ENCODE results near the gene MOGAT1. TPM values are rescaled to one million over a fixed set of nuclear protein-coding genes. Genes with fewer than 3 reads are reported as not detected.

The MOGAT1 gene
- total RNA-seq, 4 donors from 2014 or later, result not detected

DNA sequence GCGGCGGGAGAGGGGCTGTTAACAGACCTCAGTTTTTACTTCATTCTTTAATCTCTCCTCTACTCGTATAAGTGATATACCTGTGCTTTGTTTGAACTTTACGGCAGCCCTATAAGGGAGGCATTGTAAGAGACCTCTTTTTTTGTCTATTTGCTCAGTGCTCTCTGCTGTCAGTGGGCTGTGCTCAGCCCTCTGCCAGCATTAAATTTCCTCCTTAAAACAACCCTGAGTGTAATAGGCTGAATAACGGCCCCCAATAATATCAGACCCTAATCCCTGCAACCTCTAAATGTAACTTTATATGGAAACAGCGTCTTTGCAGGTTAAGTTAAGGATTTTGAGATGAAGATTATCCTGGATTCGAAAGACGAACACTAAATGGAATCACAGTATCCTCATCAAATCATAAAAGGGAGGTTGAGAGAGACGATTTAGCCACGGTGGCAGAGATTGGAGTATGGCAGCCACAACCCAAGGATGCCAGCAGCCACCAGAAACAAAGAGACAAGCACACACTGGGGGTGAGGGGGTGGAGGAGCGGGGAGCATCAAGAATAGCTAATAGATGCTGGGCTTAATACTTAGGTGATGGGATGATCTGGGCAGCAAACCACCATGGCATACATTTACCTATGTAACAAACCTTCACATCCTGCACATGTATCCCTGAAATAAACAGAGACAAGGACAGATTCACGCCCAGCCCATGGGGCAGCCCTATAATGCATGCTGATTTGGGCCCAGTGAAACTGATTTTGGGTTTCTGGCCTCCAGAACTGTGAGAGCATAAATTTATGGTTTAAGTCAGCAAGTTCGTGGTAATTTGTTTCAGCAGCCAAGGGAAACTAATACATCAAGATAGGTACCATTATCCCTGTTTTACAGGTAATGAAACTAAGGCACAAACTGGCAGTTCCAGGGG lies 14.7 kb upstream of the MOGAT1 start:
- H3K36me3 ChIP-seq, result no peaks in the 10 kb centered on the region
- no peak for DNase-seq
- H3K9me3 ChIP-seq, result no peaks in the 10 kb centered on the region
- peak overlapping the region; percentile 76 to 95 (median 84) for H3K4me3 ChIP-seq
- H3K4me1 ChIP-seq, result peaks cover 0 to 26% (median 0%) of the 10 kb centered on the region in 4 donors
- TF ChIP-seq POLR2A (IDR thresholded peaks at IDR 0.05), result no peak
- TF ChIP-seq, protein P1, sequence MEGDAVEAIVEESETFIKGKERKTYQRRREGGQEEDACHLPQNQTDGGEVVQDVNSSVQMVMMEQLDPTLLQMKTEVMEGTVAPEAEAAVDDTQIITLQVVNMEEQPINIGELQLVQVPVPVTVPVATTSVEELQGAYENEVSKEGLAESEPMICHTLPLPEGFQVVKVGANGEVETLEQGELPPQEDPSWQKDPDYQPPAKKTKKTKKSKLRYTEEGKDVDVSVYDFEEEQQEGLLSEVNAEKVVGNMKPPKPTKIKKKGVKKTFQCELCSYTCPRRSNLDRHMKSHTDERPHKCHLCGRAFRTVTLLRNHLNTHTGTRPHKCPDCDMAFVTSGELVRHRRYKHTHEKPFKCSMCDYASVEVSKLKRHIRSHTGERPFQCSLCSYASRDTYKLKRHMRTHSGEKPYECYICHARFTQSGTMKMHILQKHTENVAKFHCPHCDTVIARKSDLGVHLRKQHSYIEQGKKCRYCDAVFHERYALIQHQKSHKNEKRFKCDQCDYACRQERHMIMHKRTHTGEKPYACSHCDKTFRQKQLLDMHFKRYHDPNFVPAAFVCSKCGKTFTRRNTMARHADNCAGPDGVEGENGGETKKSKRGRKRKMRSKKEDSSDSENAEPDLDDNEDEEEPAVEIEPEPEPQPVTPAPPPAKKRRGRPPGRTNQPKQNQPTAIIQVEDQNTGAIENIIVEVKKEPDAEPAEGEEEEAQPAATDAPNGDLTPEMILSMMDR (IDR thresholded peaks at IDR 0.05), result no peak
- peak overlapping the region in 3 of 4 donors; percentile 83 to 89 (median 88) for H3K27ac ChIP-seq
- no peaks in the 10 kb centered on the region for H3K27me3 ChIP-seq

DNA sequence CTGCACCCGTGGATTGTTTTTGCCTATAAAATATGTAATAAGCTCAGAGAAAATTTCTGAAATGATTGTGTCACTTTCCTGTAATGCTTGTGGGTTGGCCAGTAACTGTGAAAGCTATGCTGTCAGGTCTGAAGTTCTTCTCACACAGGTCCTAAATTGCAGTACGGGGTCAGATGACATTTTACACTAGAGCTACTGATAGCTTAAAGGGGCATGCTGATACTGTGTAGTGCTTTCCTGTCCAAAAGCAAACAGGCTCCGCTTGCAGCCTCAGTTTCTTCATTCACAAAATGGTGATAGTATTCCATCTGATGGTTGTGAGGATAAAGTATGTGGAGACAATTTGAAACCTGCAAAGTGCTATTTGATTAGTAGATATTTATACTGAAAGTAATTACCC lies 8.0 kb upstream of the MOGAT1 start:
- Histone ChIP-seq H3K4me1 (no peaks in the 10 kb centered on the region), H3K27ac (peak overlapping the region in 1 of 4 donors; percentile 59), H3K27me3 (no peaks in the 10 kb centered on the region), H3K9me3 (no peaks in the 10 kb centered on the region), H3K4me3 (no peak overlapping the region), H3K36me3 (no peaks in the 10 kb centered on the region)
- TF ChIP-seq POLR2A (IDR thresholded peaks at IDR 0.05), result no peak
- TF ChIP-seq, protein P1 (IDR thresholded peaks at IDR 0.05), result no peak
- no peak for DNase-seq

GRCh38 chr2:222668494-222669154 lies 2.8 kb upstream of the MOGAT1 start:
- no peak overlapping the region for H3K27ac ChIP-seq
- peaks cover 0 to 16% (median 3%) of the 10 kb centered on the region in 4 donors for H3K4me1 ChIP-seq
- TF ChIP-seq POLR2A (IDR thresholded peaks at IDR 0.05), result no peak
- TF ChIP-seq, protein P1 (IDR thresholded peaks at IDR 0.05), result no peak
- no peak overlapping the region for H3K4me3 ChIP-seq
- H3K27me3 ChIP-seq, result peaks cover 0 to 7% of the 10 kb centered on the region in 2 donors
- H3K36me3 ChIP-seq, result no peaks in the 10 kb centered on the region
- DNase-seq, result no peak
- H3K9me3 ChIP-seq, result no peaks in the 10 kb centered on the region

GRCh38 chr2:222669353-222669752 lies 2.1 kb upstream of the MOGAT1 start:
- H3K9me3 ChIP-seq, result no peaks in the 10 kb centered on the region
- no peaks in the 10 kb centered on the region for H3K36me3 ChIP-seq
- peaks cover 0 to 16% (median 3%) of the 10 kb centered on the region in 4 donors for H3K4me1 ChIP-seq
- peaks cover 0 to 7% of the 10 kb centered on the region in 2 donors for H3K27me3 ChIP-seq
- TF ChIP-seq, protein P1 (IDR thresholded peaks at IDR 0.05), result no peak
- no peak for TF ChIP-seq POLR2A (IDR thresholded peaks at IDR 0.05)
- no peak overlapping the region for H3K27ac ChIP-seq
- no peak for DNase-seq
- no peak overlapping the region for H3K4me3 ChIP-seq

- Histone ChIP-seq H3K27me3 (peaks cover 0 to 7% of the 10 kb centered on the region in 2 donors), H3K9me3 (no peaks in the 10 kb centered on the region), H3K4me3 (no peak overlapping the region), H3K27ac (no peak overlapping the region), H3K36me3 (no peaks in the 10 kb centered on the region), H3K4me1 (peaks cover 0 to 16% (median 3%) of the 10 kb centered on the region in 4 donors)
- no peak for DNase-seq
- TF ChIP-seq, protein P1 (IDR thresholded peaks at IDR 0.05), result no peak
- no peak for TF ChIP-seq POLR2A (IDR thresholded peaks at IDR 0.05)
Observed at GRCh38 chr2:222670191-222671038, 1.0 kb upstream of the MOGAT1 start.

All from Peyer's patch (tissue), 4 donors.